ENCODE results near the gene PDE4D.

PDE4D gene

DNA sequence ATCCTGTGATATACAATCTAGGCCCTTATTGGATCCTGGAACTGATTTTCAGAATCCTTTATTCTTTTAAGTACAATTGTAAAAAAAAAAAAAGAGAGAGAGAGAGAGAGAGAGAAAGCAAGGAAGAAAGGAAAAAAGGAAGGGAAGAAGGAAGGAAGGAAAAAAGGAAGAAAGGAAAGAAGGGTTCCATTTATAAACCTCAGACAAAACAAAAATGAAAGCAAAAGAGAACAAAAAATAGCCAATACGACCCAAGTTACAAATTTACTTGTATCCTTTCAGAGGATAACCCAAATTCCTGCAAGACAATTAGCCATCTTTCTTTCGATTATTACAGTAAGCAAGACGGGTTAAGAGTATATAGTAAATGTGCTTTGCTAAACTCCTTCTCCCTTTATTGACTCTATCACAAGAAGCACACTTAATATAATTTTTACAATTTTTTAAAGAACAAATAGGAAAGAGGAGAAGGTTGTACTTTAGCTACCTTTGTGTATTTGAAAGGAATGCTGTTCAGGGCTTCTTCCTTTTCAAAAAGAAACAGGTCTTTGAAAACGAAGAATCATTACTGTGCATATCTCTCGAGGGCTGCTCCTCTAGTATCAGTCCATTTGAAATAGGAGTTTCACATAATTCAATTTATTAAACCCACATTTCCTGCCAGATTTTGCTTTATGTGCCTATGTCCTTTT lies 767.4 kb downstream of the PDE4D start:
- FAIRE-seq, result no peak

DNA sequence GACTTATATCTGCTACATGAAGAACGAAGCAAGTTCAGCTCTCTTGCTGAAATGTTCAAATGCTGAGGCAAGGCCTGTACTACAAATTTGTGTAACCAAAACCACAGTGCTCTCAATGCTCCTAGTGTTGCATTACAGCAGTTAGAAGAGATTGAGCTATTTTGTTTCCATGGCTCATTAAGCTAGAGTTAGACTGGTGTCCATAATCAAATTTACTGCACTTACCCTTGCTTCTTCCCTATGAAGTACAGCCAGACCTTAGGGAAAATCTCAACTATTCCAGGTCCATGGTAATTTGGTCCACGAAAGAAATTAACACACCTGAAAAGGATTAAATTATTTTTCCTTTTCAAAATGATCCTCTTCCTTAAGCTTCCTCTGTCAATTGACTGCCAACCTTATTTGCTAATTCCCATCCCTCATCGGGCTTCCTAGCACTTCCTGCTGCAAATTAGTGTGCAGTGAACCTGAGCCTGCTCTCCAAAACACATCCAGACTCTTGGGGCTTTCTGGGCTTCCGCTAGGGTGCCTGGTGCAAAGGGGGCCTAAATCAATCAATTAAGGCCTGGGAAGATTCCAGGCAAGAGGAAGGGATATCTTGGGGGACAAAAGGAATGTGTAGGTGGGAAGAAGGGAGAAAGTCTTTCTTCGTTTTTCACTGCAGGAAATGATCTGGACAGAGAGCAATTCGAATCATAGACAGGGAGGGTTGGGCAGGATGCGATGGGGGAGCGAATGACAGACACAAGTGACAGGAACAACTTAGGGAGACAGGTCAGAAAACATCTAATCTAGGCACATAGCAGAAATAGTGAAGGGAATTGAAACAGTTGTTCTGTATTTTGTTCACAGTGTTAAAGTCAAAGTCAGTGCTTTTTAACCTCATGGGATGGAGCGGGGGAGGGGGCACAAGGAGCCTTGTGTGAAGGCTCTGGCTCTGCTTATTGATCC lies 768.2 kb downstream of the PDE4D start:
- no peak for FAIRE-seq

DNA sequence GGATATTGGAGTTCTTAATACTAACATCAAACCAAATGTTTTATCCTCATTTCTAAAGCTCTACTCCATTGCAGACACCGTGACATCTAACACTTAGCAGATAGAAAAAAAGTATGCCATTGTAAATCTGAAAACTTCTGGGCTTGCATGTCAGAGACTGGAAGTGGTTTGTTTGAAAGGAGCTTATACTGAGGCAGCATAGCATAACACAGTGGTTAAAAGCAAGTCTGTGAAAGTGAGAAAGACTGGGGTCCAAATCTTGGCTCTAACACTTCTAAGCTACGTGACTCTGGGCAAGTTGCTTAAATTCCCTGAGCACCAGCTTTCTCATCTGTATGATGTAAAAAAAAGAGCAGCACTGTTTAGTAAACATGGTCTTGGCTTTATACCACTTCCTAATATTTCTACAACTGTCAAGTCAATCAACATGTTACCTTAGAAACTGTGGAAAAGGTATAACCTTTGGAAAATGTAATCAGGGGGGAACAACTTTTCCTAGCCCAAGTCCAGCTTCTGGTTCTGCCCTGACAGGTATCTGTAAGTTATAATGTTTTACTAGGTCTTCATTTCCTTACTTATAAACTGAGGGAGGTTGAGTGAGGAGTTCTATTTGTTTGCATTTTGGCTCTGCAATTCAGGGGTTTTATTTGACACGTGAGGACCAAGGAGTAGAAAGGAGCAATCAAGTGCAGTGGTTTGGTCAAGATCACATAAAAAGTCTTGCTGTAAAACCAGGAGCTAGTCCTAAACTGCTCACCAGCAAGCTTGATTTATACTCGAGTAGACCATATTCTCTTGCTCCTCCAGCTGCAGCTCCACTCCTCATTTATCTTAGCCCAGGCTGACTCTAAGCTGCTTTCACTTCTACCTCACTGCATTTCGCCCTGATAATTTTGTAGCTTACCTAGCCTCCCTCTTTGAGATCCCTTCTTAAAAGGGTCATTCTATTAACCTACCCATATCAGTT lies 769.6 kb downstream of the PDE4D start:
- no peak for FAIRE-seq

DNA sequence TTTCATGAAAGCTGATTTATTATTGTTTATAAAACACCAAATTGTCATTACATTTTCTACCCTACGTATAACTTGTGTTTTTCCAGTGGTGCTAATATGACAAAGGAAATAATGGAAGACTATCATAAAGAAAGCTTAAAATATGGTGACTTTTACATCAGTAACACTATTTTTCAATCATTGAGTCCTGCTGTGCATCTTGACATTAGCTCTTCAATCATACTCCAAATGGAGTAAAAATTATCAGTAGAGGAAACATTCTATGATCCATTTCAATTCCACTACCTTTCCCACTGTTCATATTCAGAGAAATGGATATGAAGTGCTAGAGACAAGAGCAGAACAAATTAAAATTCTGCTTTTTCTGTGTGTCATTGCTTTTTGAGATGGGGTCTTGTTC lies 774.0 kb downstream of the PDE4D start:
- FAIRE-seq, result no peak

DNA sequence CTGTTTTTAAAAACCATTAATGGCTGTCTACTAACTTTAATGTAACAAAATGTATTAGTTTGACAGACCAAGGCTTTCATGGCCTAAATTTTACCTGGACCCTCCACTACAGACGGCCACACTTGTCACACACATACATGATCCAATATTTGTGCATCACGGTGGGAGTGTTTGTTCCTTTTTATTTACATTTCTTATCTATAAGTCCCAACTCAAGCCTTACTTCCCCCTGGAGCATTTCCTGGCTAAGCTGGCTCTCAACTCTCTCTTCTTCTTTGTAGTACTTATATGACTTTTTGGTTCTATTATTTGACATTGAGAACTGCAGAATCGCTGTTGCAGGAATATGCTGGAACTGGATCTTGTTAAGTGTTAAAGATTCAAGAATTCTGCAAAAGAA lies 776.2 kb downstream of the PDE4D start:
- no peak for FAIRE-seq

DNA sequence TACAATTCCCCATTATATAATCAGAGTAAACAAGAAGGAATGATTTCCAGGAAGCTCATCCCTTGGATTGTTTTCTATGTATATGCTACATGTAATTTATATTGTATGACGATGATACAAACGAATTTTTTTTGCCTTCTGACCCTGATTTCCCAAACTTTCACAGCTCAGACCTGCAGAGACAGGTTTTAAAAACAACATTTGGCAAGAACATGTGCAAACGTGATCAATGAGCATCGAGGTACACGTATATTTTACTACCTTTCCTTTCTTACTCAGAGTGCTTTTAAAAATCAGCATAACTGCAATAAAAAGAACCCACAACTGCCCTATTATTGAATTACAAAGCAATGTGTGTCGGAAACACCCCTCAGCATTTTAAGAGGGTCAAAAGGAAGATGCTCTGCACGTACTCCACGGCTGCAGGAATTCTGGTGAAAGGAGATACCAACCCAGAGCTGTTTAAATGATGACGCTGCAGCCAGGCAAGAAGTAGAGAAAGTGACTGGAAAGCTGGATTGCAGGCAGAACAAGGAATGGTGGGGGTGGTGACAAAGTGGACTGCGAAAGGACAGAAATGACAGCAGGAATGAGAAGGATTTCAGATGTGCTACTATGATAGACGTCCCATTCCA lies 777.2 kb downstream of the PDE4D start:
- no peak for FAIRE-seq

DNA sequence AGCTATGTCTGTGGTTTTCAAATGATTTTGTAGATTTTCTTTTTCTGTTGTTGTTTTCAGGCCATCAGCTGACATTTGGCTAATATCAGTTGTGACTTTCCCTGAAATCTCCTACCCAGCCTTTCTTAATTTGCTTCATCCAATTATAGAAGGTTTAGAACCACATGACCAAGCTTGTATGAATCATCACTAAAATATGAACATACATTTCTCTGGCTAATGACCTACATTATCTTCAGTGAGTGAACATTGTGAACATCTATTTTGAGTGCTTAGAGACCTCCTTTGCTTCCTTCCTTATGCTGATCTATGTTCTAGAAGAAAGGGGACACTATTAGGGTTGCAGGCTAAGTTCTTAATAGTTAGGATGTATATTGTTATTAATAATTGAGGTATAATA lies 778.2 kb downstream of the PDE4D start:
- no peak for FAIRE-seq

DNA sequence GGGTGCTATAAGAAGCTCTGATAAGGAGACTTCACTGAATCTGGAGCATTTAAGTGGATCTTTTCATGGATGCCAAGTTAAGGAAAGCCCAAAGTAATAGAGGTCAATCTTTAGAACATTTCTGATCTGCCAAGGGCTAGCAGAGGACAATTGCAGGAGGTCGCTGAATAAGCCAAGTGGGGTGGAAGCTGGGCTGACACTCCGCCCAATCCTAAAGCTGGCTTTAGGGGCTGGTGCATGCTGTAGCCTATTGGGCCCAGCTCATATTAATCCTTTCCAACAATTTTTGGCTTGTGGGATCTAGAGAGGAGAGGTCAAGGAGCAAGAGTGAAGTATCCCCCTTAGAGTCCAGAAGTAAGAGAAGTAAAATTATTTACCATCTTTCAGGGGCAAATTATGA lies 784.1 kb downstream of the PDE4D start:
- FAIRE-seq, result no peak

DNA sequence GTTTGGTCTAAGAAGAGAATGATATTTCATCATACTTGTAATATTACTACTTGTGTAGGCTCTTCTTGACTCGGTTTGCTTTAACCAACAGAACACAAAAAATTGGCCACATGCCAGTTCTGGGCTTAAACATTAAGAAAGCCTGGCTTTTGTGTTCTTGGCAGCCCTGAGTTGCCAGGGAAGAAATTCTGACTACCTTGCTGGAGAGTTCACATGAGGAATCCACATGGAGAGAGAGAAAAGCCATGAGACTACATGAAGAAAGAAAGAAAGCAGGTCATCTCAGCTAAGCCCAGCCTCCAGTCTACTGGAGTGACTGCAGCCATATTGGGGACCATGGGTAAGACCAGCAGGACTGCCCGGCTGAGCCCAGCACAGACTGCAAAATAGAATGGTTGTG lies 785.8 kb downstream of the PDE4D start:
- FAIRE-seq, result no peak

DNA sequence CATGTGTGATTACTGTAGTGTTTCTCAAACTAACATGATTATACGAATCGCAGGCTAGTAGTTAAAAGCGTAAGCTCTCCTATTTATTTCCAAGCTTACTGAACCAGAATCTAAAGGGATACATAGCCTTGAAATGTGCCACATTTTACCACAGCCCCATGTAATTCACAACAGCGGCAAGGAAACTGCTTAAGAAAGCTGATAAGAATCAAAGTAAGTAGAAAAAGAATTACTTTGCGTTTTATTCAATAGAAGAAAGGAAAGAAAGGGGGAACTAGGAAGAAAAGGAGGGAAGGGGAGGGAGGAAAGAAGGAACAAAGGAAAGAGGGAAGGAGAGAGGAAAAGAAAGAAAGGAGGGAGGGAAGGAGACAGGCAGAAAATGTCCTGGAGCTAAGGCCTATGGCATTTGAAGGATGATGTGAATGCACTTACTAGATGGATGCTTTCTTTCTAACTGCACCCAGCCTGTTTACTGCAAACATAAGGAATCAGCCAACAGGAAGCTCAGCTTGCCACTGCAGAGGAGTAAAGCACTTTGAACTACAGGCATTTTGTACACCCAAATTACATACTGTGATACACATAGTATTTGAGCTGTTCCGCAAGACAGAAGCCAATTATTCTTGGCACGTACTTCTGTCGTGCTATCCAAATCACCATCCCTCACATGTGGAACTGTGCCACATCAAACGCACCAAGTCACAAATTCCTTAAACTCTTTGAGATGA lies 789.0 kb downstream of the PDE4D start:
- FAIRE-seq, result no peak

DNA sequence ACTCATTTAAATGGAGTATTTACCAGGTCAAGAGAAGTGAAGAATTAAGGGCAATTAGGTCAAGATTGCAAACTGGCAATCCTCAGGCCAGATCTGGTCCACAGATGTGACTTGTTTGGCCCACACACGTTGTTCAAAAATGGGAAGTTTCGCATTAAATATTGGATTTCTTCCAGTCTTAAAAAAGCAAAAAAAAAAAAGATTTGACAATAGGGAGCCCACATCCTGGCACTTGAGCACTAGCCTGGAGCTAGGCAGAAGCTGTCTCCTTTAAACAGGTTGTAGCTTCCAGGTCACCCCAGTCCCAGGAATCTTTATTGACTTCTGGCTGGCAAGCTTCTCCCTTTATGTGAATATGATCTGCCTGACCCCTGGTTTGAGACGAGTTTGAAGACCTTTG lies 790.2 kb downstream of the PDE4D start:
- FAIRE-seq, result no peak

DNA sequence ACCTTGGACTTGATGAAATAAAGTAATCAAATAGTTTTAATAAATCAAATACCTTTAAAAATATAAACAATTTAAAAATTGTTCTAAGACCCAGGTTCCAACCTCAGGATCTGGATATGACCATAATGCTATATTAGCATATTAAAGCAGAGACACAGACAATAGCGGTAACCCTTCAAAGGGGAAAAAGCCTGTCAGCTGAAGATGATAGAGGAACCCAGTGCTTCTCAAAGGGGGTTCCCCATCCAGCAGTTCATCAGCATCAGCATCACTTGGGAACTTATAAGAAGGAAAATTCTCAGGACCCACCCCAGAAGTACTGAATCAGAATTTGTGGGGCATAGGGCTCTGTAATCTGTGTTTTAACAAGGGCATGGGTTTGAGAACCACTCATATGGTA lies 791.1 kb downstream of the PDE4D start:
- no peak for FAIRE-seq

DNA sequence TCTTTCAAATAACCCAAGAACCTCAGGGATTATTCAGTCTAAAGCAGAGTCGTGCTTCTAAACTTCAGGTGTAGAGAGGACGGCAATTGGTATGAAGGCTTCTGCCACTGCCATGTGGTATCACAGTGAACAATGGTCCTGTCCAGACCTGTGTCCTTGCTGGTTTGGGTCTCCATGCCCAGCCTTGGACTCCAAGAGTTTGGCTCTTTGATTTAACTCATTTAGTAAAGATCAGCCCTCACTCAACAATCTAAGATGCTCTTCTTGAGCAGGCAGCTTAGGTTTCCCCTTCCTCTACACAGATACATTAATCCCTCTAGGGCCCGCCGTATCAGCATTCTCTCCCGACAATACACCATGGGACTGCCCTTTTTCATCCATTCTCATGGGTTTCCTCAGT lies 792.7 kb downstream of the PDE4D start:
- no peak for FAIRE-seq

DNA sequence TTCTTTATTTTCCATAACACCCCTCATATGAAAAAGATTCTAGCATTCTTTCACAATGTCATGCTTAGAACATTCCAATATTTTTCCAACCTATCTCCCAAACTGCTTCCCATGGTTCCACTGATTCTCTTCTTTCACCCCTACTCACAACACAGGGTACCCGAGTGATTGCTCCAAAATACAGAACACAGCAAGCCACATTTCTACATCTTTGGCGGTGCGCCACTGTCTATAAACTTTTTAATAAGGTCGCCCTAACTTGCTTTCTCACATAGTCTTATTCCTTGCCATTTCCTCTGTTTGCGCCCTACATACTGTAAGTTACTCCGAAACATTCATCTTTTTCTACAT lies 793.6 kb downstream of the PDE4D start:
- no peak for FAIRE-seq

DNA sequence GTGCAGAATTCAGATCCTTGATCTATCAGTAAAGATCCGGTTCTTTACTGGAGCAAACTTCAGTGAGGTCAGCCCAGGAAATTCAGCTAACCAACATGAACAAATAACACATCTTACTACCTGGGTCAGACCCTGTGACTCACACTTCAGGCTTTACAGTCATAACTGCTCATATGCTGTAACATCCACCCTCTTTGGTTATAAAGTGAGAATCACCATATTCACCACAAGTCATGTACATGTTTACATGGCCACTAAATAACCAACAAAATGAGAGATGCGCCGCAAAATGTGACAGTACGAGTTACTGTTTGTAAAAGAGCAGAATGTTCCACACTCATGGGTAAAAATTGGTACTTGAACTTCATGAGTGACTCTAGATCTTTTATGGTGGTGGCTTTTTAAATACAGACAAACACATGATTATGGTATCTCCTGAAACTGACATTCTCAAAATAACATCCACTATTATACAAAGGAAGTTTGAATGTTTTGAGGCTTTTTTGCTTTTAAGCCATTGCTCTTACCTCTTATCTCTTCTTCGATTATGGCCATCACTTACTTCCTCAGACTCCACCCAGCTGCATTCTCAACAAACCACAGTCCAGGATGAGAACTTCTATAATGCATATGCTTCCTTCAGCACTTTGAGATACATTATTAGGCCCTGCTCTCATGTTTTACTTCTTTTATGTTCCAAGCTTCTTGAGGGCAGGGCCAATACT lies 794.1 kb downstream of the PDE4D start:
- FAIRE-seq, result no peak

DNA sequence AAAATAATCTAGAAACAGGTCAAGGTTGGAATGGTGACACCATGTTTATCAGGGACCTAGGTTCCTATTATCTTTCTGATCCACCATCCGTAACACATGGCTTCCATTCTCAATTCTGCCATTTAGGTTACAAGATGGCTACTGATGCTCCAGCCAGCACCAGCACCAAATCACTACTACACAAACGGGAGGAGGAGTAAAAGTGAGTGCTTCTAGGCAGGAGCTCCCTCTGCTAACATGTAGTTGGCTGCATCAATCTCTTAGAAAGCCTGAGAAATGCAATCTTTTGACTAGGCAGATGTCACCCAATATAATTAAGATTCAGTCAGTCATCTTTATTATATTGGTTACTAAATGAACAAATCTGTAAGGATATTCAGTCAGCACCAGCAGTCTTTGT lies 794.8 kb downstream of the PDE4D start:
- no peak for FAIRE-seq

DNA sequence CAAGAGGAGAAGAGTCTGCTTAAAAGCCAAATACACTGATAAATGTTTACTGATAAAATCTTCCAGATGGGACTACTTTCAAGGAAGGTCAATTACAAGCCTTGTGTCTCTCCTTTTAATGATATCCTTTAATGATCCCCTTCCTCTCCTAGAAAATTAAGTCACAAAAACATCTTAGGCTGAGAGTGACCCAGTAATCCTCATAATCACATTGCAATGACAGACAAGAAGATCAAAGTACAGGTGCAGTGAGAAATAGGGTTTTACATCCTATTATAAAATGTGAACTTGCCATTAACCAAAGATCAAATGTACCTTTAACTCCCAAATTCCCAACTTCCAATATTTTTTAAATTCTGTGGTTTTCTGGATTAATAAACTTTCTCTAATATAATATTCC lies 795.8 kb downstream of the PDE4D start:
- FAIRE-seq, result no peak

DNA sequence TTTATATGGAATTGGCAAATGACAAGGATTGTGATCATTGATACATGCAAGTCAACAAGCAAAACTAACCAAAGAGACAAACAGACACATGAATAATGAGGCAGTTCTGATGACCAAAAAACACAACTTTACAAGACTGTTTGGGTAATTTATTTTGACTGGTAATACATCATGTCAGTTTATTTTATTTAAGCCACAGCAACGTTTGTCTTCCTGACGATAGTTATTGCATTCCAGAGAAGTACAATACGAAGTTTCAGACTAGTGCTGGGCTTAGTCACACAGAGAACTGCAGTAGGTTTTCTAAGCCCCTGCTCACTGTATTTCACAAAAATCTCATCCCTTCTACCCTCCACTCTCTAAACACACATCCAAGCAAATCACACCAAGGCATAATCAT lies 796.4 kb downstream of the PDE4D start:
- no peak for FAIRE-seq

DNA sequence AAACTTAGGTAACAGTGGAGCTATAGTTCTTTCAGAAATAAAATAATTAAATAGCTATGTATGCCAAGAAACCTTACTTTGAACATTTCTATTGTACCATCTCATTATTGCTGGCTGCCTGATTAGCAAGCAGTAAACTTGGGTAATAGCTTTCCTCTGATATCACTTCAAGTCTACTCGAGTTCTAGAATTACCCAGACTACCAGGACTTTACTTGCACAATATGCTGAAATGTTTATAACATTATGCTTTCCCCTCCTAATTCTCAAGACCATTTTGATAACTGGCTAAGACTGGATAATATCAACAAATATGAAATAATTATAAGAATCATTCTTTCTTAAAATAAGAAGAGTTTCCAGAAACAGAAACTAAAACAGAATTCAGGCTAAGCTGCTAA lies 798.0 kb downstream of the PDE4D start:
- no peak for FAIRE-seq

DNA sequence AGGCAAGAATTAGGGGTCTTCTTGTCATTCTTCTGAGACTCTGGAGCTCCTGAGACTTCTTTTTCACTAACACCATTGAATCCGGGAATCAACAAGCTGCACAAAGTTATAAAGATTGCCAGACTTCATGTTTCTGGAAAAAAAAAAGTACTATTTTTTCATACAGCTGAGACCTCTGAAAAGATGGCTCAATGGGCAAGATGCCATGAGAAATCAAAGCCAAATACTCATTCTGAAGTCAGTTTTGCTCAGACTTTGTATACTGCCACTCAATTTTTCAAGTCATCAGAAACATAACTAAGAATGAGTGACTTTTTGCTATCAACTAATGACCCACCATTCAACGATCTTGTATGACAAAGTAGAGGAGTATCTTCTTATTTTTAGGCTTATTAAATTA lies 798.7 kb downstream of the PDE4D start:
- no peak for FAIRE-seq

DNA sequence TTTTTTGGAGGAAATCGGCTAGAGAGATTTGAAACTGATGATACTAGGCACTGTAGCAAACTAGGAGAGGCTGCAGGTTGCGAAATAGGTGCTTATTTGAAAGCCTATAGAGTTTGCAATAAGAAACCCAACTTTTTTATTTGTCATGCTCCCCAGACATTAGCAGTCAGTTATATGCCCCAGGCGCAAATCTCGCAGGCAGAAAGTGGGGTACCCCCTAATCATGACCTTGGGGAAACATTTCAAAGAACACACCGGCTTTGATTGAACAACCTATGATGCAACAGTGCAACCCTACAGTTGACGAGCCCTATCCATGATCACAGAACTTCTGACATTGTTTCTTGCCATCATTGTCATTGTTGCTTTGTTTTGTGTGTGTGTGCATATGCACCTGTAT lies 800.2 kb downstream of the PDE4D start:
- no peak for FAIRE-seq
